Measurements from ENCODE around the gene SYNPO.

- TF ChIP-seq CTCF (IDR thresholded peaks at IDR 0.05) = no peak
- TF ChIP-seq POLR2A (IDR thresholded peaks at IDR 0.05) = no peak
- TF ChIP-seq EP300 (IDR thresholded peaks at IDR 0.05; ENCODE audit: low read depth) = no peak
- no peak for TF ChIP-seq POLR2AphosphoS5 (IDR thresholded peaks at IDR 0.05)
Measured at GRCh38 chr5:150638053-150638444, 2.4 kb upstream of the SYNPO start.

Data from transverse colon (tissue), 4 donors.